ENCODE data around the gene STMN1. TPM values are rescaled to one million over a fixed set of nuclear protein-coding genes. Genes with fewer than 3 reads are reported as not detected.
A peak's percentile ranks its signal among the peaks of the same experiment; 100 is the strongest.

STMN1 gene
- total and polyA plus RNA-seq, 10 of the 15 experiments (the other 5 are each of a cell fraction or from before 2014, with no cell fraction given), result 220 to 1,272 (median 603) TPM

DNA sequence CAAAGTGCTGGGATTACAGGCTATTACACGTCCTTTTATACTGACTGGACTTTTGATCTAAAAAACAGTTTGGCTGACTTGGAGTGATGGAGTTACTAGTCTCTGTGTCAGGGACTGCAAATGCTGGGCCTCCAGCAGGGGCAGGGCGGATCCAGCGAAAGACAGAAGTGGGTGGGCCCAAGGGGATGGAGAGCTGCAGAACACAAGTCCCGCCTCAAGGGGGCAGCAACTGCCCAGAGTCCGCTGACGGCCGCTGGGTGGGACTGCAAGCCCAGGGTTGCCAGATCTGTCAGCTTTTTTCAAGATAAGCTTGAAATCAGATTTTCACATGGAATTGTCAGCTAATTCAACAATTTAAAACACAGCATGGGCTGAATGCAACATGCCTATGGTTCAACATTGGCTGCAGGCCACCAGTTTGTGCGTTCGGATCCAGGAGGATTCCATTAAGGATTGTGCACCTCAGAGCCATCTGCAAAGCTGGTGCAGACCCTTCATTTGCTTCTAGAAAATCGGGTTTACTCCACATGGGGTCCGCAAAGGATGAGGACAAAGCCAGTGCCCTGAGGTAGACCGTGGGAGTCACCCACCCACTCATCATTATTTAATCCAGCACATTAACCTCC is 10.7 kb downstream of the STMN1 start (continued):
- TF ChIP-seq, protein P1, sequence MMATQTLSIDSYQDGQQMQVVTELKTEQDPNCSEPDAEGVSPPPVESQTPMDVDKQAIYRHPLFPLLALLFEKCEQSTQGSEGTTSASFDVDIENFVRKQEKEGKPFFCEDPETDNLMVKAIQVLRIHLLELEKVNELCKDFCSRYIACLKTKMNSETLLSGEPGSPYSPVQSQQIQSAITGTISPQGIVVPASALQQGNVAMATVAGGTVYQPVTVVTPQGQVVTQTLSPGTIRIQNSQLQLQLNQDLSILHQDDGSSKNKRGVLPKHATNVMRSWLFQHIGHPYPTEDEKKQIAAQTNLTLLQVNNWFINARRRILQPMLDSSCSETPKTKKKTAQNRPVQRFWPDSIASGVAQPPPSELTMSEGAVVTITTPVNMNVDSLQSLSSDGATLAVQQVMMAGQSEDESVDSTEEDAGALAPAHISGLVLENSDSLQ (IDR thresholded peaks at IDR 0.05), result peak; percentile 53; the same call in 1 of the 2 replicates
- TF ChIP-seq TCF12 (IDR thresholded peaks at IDR 0.05; ENCODE audit: low read depth, low read length), result 0 out of 2 replicates have a peak, but pooled peaks have one; percentile 27
- no peak for TF ChIP-seq EP300 (IDR thresholded peaks at IDR 0.05; ENCODE audit: borderline replicate concordance in 1 of 2, control insufficient read depth in 1 of 2, low read depth in 2 of 2, low read length in 2 of 2)
- TF ChIP-seq SREBF2 (IDR thresholded peaks at IDR 0.05; ENCODE audit: low read length), result no peak
- TF ChIP-seq ZNF24 (IDR thresholded peaks at IDR 0.05), result no peak
- TF ChIP-seq NR2C2 (IDR thresholded peaks at IDR 0.05; ENCODE audit: borderline replicate concordance, control insufficient read depth, insufficient read length, low read depth), result no peak
- peak in 1 of 2 experiments; percentile 25; a peak in 1 of 4 replicates for TF ChIP-seq BHLHE40 (IDR thresholded peaks at IDR 0.05; ENCODE audit: borderline replicate concordance in 1 of 2, low read depth in 2 of 2, low read length in 1 of 2)
- TF ChIP-seq NFXL1 (IDR thresholded peaks at IDR 0.05; ENCODE audit: borderline replicate concordance), result no peak
- TF ChIP-seq KLF5 (IDR thresholded peaks at IDR 0.05; ENCODE audit: partially characterized antibody), result no peak
- TF ChIP-seq, protein P2, sequence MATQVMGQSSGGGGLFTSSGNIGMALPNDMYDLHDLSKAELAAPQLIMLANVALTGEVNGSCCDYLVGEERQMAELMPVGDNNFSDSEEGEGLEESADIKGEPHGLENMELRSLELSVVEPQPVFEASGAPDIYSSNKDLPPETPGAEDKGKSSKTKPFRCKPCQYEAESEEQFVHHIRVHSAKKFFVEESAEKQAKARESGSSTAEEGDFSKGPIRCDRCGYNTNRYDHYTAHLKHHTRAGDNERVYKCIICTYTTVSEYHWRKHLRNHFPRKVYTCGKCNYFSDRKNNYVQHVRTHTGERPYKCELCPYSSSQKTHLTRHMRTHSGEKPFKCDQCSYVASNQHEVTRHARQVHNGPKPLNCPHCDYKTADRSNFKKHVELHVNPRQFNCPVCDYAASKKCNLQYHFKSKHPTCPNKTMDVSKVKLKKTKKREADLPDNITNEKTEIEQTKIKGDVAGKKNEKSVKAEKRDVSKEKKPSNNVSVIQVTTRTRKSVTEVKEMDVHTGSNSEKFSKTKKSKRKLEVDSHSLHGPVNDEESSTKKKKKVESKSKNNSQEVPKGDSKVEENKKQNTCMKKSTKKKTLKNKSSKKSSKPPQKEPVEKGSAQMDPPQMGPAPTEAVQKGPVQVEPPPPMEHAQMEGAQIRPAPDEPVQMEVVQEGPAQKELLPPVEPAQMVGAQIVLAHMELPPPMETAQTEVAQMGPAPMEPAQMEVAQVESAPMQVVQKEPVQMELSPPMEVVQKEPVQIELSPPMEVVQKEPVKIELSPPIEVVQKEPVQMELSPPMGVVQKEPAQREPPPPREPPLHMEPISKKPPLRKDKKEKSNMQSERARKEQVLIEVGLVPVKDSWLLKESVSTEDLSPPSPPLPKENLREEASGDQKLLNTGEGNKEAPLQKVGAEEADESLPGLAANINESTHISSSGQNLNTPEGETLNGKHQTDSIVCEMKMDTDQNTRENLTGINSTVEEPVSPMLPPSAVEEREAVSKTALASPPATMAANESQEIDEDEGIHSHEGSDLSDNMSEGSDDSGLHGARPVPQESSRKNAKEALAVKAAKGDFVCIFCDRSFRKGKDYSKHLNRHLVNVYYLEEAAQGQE (IDR thresholded peaks at IDR 0.05; ENCODE audit: low read depth, low read length), result no peak
- no peak for TF ChIP-seq FOS (IDR thresholded peaks at IDR 0.05; ENCODE audit: borderline replicate concordance, extremely low read depth, insufficient read length)
- peak; percentile 57; the same call in 1 of the 2 replicates for TF ChIP-seq RB1 (IDR thresholded peaks at IDR 0.05; ENCODE audit: borderline replicate concordance)
- TF ChIP-seq CREM (IDR thresholded peaks at IDR 0.05; ENCODE audit: low read depth), result no peak
- TF ChIP-seq, protein P3, sequence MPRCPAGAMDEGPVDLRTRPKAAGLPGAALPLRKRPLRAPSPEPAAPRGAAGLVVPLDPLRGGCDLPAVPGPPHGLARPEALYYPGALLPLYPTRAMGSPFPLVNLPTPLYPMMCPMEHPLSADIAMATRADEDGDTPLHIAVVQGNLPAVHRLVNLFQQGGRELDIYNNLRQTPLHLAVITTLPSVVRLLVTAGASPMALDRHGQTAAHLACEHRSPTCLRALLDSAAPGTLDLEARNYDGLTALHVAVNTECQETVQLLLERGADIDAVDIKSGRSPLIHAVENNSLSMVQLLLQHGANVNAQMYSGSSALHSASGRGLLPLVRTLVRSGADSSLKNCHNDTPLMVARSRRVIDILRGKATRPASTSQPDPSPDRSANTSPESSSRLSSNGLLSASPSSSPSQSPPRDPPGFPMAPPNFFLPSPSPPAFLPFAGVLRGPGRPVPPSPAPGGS (IDR thresholded peaks at IDR 0.05; ENCODE audit: borderline replicate concordance, insufficient read depth, low read depth, low read length, poor library complexity, severe bottlenecking), result no peak
- no peak for TF ChIP-seq BMI1 (IDR thresholded peaks at IDR 0.05; ENCODE audit: borderline replicate concordance)
- no peak for TF ChIP-seq FOXM1 (IDR thresholded peaks at IDR 0.05; ENCODE audit: low read depth, low read length)
- TF ChIP-seq WRNIP1 (IDR thresholded peaks at IDR 0.05; ENCODE audit: borderline replicate concordance, low read depth, low read length), result no peak
- TF ChIP-seq IKZF2 (IDR thresholded peaks at IDR 0.05), result no peak
- no peak for TF ChIP-seq SUZ12 (IDR thresholded peaks at IDR 0.05; ENCODE audit: unreplicated experiment)
- TF ChIP-seq HDAC2 (IDR thresholded peaks at IDR 0.05), result no peak
- TF ChIP-seq, protein P4, sequence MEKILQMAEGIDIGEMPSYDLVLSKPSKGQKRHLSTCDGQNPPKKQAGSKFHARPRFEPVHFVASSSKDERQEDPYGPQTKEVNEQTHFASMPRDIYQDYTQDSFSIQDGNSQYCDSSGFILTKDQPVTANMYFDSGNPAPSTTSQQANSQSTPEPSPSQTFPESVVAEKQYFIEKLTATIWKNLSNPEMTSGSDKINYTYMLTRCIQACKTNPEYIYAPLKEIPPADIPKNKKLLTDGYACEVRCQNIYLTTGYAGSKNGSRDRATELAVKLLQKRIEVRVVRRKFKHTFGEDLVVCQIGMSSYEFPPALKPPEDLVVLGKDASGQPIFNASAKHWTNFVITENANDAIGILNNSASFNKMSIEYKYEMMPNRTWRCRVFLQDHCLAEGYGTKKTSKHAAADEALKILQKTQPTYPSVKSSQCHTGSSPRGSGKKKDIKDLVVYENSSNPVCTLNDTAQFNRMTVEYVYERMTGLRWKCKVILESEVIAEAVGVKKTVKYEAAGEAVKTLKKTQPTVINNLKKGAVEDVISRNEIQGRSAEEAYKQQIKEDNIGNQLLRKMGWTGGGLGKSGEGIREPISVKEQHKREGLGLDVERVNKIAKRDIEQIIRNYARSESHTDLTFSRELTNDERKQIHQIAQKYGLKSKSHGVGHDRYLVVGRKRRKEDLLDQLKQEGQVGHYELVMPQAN (conservative IDR thresholded peaks at IDR 0.05), result no peak
- TF ChIP-seq IRF4 (IDR thresholded peaks at IDR 0.05; ENCODE audit: low read depth, low read length), result no peak
- no peak for TF ChIP-seq CBX5 (IDR thresholded peaks at IDR 0.05; ENCODE audit: low read depth)
